HG03520 (cell line): ENCODE measurements around the gene MEGF11.

Experiments
- ATAC-seq: cut with Tn5 transposase; IDR thresholded peaks from one replicate; pipeline ENCODE4 v1.9.1; 2021; ENCODE audit warnings: mild to moderate bottlenecking, moderate library complexity; ENCODE audit not compliant: unreplicated experiment

MEGF11 gene

DNA sequence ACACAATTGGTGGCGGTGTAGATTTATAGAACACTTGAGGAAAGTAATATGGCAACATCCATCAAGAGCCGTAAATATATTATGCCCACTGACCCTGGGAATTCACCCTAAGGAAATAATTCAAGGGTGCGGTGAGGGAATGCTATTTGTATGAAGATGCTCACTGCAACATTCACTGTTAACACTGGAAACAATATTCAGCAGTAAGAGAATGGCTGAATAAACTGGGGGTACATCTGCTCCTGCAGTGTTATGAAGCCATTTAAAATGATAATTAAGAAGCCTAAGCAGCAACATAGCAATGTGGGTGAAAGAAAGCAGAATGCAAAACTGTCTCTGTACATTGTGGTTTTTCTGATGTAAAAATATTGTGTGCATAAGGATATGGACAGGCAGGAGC lies 296.7 kb downstream of the MEGF11 start:
- no peak for ATAC-seq

DNA sequence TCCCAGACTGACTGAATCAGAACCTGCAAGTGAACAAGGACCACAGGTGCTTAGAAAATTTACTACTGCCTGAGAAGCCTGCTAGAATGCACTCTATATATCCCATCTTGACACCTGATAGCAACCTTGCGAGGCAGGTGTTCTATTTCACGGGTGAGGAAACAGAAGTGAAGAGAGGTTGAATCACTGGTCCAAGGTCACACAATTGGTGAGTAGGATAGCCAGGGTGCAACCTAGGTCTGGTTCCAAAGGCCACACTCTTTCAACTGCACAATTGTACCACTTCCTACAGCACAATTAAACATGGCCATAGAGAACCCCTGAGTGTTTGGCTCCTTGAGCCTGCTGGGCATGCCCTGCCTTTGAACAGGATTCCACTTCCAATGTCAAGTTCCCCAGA lies 297.2 kb downstream of the MEGF11 start:
- ATAC-seq = no peak

DNA sequence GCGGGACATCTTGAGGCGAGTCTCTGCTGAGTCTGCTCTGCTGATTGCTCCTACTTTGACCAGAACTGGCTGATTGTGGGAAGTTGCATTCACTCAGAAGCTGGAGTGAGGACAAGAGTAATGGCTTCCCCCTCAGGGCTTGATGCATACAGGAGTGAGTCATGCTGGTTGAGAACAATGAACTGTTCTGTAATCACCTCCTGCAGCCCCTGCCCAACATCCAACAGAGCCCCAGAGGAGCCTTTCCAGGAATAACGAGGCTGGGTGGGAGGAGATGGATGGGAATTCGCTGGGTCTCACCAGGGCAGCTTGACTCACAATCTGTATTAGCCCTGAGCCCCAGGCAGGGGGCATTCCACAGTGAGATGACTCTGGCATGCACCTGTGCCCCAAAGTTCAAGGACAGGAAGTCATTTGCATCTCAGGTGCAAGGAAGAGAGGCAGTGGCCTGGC lies 299.2 kb downstream of the MEGF11 start:
- ATAC-seq = no peak

DNA sequence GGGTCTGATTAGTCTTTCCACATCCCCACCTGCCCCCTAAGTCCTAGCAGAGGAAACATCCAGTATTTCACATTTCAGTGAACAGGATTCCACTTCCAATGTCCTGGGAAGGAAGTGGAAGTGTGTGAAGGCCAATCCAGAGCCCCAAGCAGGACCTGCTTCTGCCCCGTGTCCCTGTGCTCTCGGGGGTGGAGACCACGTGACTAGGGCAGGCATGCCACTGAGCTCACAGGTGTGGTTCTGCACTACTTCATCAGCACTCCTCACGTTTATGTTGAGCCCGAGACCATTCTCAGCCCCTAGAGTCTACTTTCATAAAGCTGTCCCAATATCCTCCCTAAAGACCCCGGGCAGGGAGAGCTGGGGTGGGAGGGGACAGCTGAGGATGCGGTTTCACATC lies 299.9 kb downstream of the MEGF11 start:
- no peak for ATAC-seq

DNA sequence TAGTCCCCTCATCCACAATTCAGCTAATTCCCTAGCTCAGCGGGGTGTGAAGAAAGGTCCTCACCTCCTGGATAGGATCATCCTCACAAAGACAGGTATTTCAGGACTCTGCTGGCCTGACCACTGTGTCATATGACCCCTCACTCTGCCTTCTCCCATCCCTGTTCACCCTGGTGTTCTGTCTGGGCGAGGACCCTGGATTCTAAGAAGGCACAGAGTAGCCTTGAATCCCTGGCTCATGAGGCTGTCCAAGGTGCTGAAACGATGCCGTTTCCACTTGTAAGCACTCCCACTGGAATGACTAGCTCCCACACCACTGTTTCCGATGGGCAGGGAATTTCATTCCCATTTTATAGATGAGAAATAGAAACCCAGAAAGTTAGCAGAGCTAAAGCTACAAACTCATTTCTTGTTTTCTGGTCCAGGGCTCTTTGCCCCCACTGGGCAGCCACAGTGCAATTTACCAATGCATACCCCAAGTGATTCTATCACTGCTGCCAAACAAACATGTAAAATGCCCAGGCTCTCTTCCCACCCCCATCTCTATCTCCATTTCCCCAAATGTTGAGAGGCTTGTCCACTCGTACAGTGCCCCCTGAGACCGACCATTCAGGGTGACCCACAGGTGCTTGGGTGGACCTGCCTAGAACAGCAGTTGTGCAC lies 301.0 kb downstream of the MEGF11 start:
- no peak for ATAC-seq

DNA sequence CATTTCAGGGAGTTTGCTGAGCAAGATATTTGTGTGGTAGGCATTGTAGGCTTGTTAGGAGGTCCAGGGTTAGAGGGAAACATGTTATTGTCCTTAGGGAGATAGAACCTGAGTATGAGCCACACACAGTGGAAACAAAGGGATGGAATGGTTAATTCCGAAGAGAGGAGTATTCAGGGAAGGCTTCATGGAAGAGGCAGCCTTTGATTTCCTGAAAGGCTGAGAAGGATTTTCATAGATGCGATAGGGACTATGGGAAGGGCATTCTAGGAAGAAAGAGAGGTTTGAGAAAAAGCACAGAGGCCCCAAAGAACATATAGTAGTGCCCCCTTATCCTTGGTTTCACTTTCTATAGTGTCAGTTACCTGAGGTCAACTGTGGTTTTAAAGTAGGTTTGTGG lies 302.5 kb downstream of the MEGF11 start:
- ATAC-seq = no peak

DNA sequence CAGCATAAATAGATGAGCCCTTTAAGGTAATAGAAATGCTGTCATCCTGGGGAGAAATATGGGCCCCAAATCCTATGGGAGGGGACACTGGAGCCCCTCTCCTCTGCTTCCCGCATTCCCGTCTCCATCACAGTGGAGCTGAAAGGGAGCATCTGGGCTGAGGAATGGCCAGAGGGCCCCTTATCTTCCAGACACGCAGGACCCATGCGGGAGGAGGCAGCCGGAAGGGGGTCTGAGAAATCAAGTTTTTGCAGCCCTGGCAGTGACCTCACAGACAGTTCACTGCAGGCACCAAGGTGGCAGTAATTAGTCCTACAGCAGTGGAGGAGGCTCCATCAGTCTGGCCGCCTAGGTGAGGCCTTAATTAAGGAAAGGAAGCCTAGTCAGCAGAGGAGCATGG lies 304.1 kb downstream of the MEGF11 start:
- no peak for ATAC-seq

DNA sequence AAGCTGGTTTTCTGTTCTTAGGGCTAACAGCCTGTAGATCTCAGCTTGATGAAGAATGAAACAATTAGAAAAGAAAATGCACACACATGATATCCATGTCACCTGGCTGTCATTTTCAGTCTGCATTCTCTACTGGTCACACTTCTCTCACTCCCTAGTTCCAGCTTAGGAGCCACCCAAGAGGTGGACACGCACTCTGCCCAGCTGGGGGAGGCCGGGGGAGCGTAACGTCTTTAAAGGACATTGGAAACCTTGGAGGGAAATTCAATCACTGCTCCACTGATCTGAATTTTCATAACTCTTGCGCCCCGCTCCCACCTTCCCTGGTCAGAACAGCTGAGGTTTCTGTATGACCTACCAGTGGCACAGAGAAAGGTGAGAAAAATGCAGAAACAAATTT lies 304.5 kb downstream of the MEGF11 start:
- no peak for ATAC-seq

DNA sequence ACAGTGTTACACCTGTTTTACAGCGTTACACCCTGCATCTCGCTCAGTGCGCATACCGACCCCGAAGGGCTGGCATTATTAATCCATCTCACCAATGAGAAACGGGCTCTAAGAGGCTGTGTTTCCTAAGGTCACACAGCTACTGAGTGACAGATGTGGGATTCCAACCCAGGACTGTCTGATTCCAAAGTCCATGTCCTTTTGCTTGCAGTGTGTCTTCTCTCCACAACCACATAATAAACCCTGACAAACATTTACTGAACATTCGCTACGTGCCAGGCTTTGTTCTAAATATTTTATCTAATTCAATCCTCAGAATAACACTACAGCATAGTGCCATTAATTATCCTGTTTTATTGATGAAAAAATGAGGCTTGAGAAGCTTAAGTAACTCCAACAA lies 305.2 kb downstream of the MEGF11 start:
- ATAC-seq = no peak

DNA sequence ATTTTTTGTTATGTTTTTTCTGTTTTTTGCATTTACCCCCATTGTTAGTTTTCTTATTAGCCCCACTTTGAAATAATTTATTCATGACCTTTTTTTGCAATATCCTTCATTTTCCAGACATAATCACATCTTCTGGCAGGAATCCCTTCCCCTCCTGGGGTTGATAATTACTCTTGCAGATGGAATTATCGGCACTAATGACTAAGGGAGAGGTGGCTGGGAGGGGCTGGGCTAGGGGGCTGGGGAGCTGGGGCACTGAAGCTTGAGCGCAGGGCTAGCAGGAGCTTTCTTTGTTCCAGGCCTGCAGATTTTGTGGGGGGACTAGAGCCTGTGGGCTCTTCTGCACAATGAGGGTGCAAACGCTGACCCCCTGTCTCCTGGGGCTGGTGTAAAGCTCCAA lies 306.5 kb downstream of the MEGF11 start:
- ATAC-seq = no peak

DNA sequence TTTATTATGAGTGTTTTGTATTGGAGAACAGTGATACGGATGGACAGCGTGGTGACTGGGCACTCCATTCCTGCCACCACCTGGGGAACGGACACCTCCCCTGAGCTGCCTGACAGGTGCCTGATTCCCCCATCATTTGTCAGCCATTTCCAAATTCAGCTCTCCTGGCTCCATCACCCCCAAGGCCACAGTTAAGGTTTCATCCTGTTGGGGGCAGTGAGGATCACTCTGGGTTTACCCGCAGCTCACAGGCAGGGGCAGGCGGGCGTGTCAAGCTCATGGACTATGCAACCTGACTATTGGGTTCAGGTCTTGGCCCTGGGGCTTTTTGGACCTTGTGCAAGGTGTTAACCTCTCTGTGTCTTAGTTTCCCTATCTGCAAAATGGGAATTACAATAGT lies 307.9 kb downstream of the MEGF11 start:
- ATAC-seq = no peak

DNA sequence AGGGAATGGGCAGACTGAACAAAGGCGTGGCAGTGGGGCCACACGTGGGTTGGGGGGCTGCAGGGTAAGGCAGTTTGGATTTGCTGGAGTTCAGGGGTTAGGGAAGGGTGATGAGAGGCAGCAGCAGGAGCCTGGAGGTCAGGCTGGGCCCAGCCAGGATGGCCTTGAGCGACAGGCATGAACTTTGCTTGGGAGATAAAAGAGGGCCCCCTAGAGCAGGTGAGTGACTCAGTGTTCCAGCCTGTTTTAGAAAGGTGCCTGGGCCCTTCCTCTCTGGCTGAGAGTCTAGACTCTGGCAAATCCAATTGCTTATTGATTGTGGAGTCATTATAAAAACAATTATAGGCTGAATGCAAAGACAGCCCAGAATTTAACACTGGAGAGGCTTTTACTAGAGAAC lies 309.1 kb downstream of the MEGF11 start:
- ATAC-seq = no peak

DNA sequence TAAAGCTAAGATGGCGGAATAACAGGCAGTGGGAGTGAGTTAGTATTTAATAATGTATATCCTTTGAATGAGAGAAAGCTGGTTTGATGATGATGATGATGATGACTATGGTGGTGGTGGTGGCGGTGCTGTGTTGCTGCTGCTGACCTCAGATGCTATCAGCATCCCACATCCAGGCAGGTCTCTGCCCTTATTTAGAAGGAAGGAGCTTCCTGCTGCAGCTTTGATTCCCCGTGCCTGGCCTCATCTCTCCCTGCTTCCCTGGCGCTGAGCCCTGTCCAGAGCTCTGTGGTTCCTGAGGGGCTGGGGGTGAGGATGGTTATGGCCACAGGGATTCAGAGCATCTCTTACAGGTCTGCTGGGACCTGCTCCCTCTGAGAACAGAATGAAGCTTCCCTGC lies 311.1 kb downstream of the MEGF11 start:
- ATAC-seq = no peak

DNA sequence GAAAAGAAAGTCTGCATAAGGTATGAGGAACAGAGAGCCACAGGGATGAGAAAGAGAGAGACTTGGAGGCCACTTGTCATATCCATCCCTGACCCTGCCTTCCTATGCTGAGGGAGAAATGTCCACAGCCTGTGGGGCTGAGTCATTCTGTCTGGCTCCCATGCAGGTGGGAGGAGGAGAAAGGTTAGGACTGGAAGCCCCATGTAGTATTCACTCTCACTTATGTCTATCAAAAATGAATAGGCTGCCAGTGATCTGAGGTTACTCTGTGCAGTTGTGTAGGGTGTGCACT lies 313.0 kb downstream of the MEGF11 start:
- no peak for ATAC-seq

DNA sequence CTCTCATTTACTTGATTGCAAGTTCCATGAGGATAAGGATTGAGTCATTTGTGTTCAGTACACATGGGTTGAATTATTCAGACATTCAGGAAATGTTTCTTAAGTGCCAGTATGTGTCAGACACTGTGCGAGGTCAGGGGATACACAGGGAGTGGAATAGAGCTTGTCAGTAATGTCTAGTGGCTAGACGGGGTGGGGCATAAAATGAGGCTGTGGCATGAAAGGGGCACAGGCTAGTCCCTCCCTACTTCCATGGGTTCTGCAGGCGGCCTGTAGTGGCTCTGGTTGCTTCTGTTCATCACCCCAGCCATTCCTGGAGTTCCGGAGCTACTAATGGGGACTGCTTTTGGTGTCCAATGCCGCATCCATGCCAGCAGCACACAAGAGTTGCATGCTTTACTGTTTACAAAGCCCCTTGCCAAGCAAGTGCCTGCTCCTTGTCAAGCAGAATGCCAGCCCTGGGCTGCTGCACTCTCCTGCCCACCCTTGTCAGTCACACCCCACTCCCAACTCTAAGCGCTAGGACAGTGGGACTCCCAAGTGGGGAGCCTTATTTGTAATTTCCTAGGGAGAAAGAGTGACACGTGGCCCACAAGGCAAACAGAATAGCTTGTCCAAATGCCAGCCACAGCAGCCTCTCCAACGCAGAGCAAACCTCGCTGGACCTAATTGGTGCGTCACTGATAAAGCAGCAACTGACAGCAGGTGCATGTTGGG lies 313.5 kb downstream of the MEGF11 start:
- ATAC-seq = no peak

DNA sequence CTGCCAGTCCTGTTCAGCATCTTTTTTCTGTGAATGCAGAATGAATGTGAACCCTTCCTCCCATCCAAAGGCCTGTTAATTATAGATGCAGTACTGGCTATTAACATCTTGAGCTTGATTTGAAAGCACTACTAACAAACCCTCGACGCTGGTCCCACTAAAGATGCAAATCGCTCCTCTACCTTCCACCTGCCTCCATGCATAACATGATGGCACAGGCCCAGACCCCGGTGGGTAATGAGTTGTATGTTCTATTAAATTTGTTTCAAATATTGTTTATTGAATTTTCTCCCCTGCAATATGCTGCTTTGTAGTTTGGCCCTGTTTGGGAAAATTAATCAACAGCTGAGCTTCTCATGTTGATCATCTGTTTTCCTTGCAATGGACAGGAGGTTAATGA lies 314.9 kb downstream of the MEGF11 start:
- no peak for ATAC-seq

DNA sequence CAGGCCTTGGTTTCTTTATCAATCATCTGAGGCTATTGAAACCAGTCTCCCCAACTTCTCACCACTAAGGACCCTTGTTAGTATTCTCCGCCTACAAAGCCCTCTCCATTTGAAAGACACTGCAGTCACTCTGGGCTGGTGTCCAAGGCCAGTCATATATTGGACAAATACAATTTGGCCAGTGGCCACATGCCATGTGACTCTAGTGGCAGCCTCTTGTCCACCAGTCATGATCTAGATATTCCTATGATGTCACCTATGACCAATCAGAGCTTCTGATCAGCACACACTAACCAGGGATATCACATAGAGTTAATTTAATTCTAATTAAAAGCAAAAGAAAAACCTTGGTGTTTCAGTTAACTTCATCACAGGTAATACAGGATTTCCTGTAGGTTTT lies 316.1 kb downstream of the MEGF11 start:
- ATAC-seq = no peak

DNA sequence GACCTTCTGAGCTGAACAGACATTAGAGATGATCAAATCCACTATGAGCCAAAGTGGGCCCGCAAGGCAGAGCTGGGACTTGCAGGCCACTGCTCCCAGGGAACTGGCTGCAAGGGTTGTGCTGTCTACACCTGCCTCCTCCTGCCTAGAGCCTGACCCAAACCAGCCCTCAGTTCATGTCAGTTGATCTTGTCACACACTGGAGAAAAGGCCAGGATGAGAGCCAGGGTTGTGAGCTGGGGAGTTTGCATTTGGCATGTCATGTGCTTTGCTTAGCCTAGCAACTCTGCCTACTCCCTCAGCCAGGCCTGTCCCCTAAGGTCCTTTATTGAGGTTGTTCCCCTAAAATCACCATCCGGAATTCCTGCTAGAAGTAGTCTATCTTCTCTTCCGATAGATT lies 316.5 kb downstream of the MEGF11 start:
- no peak for ATAC-seq

DNA sequence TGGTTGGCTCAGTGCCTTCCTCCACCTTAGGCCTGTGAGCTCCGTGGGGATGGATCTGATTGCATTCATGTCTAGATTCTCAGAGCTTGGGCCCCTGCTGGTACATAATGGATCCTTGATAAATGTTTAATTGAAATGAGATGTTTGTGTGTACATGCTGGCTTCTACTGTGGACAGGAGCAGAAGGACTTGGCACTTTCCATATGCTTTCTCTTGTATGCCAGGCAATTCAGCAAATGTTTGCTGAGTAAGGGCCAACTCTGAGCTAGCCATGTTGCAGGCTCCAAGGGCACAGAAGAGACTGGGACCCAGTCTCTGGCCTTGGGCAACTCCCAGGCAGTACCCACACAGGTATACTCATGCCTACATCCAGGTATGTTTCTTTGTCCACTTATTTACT lies 317.3 kb downstream of the MEGF11 start:
- no peak for ATAC-seq

DNA sequence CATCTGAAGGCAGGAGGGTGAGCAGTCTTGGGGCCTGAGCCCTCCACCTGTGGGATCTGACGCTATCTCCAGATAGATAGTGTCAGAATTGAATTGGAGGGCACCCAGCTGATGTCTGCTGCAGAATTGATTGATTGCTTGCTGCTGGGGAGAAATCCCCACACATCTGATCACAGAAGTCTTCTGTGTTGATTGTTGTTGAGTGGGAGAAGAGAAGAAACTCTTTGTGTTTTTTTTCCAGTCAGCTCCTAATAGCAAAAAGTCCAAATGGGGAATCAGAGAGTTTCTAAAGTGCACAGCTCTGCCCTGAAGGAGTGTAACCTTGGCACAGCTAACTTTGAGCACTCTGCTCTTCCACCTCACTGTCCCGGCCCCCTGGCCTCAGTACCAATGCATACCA lies 318.2 kb downstream of the MEGF11 start:
- no peak for ATAC-seq

DNA sequence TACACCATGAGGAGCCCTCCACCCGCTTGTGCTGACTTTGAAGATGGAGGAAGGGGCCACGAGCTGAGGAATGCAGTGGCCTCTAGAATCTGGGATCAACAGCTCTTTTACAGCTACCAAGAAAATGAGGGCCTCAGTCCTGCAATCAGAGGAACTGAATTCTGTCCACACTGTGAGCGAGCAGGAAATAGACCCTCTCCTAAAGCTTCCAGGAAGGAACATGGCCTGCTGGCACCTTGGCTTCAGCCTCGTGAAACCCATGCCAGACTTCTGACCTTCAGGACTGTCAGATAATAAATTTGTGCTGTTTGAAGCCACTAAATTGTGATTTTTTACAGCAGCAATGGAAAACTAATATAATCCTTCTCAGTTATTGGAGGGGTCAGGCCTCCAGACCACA lies 322.3 kb downstream of the MEGF11 start:
- no peak for ATAC-seq

DNA sequence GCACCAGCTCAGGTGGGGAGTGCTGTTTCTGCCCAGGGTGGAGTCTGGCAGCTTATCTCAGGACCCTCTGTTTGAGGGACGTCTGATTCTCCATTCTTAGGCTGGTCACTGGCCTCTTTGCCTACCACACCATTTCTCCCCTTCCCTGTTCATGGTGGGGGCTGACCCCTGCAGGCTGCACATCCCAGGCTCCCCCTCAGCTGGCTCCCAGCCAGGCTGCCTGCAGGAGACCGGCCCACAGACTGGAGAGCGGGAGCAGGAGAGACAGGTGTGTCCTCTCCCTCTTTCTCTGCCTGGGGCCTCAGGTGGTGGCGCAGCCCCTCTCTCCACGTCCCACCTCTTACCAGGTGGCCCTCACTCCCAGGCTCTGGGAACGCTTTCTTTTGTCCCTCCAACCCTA lies 323.4 kb downstream of the MEGF11 start:
- no peak for ATAC-seq

DNA sequence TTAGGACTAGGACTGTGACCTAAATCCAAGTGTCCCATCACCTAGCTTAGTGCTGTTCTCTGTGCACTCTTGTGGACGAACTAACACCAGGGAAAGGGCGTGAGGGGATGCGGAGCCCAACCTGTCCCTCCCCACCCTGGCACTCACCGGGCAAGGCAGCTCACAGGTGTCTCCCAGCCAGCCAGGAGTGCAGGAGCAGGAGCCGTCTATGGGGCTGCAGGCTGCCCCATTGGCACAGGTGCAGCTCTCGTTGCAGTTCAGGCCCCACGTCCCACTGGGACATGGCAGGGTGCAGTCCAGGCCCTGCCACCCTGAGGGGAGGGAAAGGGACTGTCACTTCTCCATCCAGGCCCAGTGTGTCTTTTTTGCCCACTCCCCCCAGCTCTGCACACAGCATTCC lies 324.0 kb downstream of the MEGF11 start:
- ATAC-seq = no peak
